HepG2 (cell line): ENCODE data around the gene EMC8. TPM values are rescaled to one million over a fixed set of nuclear protein-coding genes. Genes with fewer than 3 reads are reported as not detected.
A peak's percentile ranks its signal among the peaks of the same experiment; 100 is the strongest.

Source experiments
- DNMT3B ChIP-seq: conservative IDR thresholded peaks from 2 replicates; pipeline ENCODE4 v1.6.1; 2016; ENCODE audit warnings: missing biosample characterization, control low read depth
- ELK4 ChIP-seq: sonication (generic); formaldehyde crosslinking; IDR thresholded peaks from 2 replicates; pipeline ENCODE4 v1.9.0; 2021; ENCODE audit warnings: missing genetic modification reagents, borderline replicate concordance
- FIP1L1 ChIP-seq: fragments of 200-400 bp; formaldehyde crosslinking; IDR thresholded peaks from 2 replicates; pipeline ENCODE4 v1.6.1; 2018; ENCODE audit warnings: low read depth, mild to moderate bottlenecking, low read length, moderate library complexity, borderline replicate concordance; ENCODE audit not compliant: insufficient read depth
- KDM3A ChIP-seq: IDR thresholded peaks from 2 replicates; pipeline ENCODE4 v1.6.1; 2018; ENCODE audit warnings: low read depth, missing compliant biosample characterization
- KIAA2018 ChIP-seq: sonication (generic); formaldehyde crosslinking; IDR thresholded peaks from 2 replicates; pipeline ENCODE4 v1.5.0; 2020; ENCODE audit warnings: mild to moderate bottlenecking, missing genetic modification reagents, borderline replicate concordance
- NFE2L2 ChIP-seq: fragments of 150-350 bp; IDR thresholded peaks from 2 replicates; pipeline ENCODE4 v1.6.1; 2014; ENCODE audit warnings: low read length
- RAD51 ChIP-seq: fragments of 450-650 bp; IDR thresholded peaks from 2 replicates; pipeline ENCODE4 v1.6.1; 2016; ENCODE audit warnings: borderline replicate concordance
- TOE1 ChIP-seq: sonication (generic); formaldehyde crosslinking; IDR thresholded peaks from 2 replicates; pipeline ENCODE4 v1.4.0; 2020; ENCODE audit warnings: mild to moderate bottlenecking, missing genetic modification reagents
- UBTF ChIP-seq: sonication (generic); formaldehyde crosslinking; IDR thresholded peaks from 2 replicates; pipeline ENCODE4 v1.4.0; 2020; ENCODE audit warnings: mild to moderate bottlenecking, missing genetic modification reagents
- ZBTB44 ChIP-seq: sonication (generic); formaldehyde crosslinking; IDR thresholded peaks from 2 replicates; pipeline ENCODE4 v1.4.0; 2020; ENCODE audit warnings: missing genetic modification reagents
- ZNF512 ChIP-seq: sonication (generic); formaldehyde crosslinking; IDR thresholded peaks from 2 replicates; pipeline ENCODE4 v1.4.0; 2020; ENCODE audit warnings: mild to moderate bottlenecking, missing genetic modification reagents
- ZNF577 ChIP-seq: sonication (generic); formaldehyde crosslinking; IDR thresholded peaks from 2 replicates; pipeline ENCODE4 v1.4.0; 2020; ENCODE audit warnings: mild to moderate bottlenecking, low read depth, missing genetic modification reagents, borderline replicate concordance
- polyA plus RNA-seq, 8 experiments: library from polyadenylated mRNA; depleted of rRNA in 3 of 8; stranded (reverse) in 7 of 8; unstranded in 1 of 8; fragments of >200 nt; fragmentation: Illumina TruSeq in 4 of 8; extraction: Trizol in 4 of 8; gene quantifications; 2 replicates each; pipeline versions ENCODE4 v1.2.1 to v1.2.3, GENCODE V29; 2011 to 2016; ENCODE audit warnings: low read depth in 4 of 8, missing spikeins in 1 of 8, mixed read lengths in 1 of 8; ENCODE audit not compliant: insufficient read depth in 1 of 8
- total RNA-seq, 5 experiments: library from RNA; depleted of rRNA; stranded (reverse); fragments of >200 nt; fragmentation: Illumina TruSeq; extraction: Trizol; gene quantifications; 2 replicates each; pipeline ENCODE4 v1.2.3, GENCODE V29; 2016; ENCODE audit warnings: low read depth in 1 of 5

EMC8 gene
- total and polyA plus RNA-seq, 2 of the 13 experiments (the other 11 are each of a cell fraction or from before 2014, with no cell fraction given) = 55.0 to 76.0 TPM

GRCh38 chr16:85847681-85848601 lies 48.6 kb upstream of the EMC8 start (continued):
- TF ChIP-seq UBTF (CRISPR knock-in tag) (peak; percentile 78), RAD51 (no peak), TOE1 (CRISPR knock-in tag) (no peak), ELK4 (CRISPR knock-in tag) (no peak), DNMT3B (CRISPR knock-in tag) (no peak), ZBTB44 (no peak), ZNF512 (CRISPR knock-in tag) (no peak; the same call in 1 of the 2 replicates), NFE2L2 (peak; percentile 42; the same call in 1 of the 2 replicates), FIP1L1 (no peak), KIAA2018 (CRISPR knock-in tag) (no peak), ZNF577 (CRISPR knock-in tag) (no peak), KDM3A (peak; percentile 75; the same call in 1 of the 2 replicates)
